Hematopoietic multipotent progenitor cell (in vitro differentiated cells): ENCODE results near the gene DIP2A. TPM values are rescaled to one million over a fixed set of nuclear protein-coding genes. Genes with fewer than 3 reads are reported as not detected.

Experiments
- DNase-seq, 3 donors: peaks; one replicate each; pipeline ENCODE4 v3.0.0-alpha.2; 2011 to 2015; ENCODE audit warnings: low read depth in 2 of 3, low spot score in 2 of 3
- small RNA-seq: library from RNA; depleted of rRNA; stranded (forward); fragments of <200 nt; gene quantifications from one replicate; pipeline ENCODE3, GENCODE V24; 2012
- total RNA-seq: library from RNA; depleted of rRNA; stranded (reverse); fragments of >200 nt; gene quantifications from one replicate; pipeline ENCODE4 v1.2.3, GENCODE V29; 2012

Gene DIP2A
- total RNA-seq, 1 donor = 61.7 TPM

DNA sequence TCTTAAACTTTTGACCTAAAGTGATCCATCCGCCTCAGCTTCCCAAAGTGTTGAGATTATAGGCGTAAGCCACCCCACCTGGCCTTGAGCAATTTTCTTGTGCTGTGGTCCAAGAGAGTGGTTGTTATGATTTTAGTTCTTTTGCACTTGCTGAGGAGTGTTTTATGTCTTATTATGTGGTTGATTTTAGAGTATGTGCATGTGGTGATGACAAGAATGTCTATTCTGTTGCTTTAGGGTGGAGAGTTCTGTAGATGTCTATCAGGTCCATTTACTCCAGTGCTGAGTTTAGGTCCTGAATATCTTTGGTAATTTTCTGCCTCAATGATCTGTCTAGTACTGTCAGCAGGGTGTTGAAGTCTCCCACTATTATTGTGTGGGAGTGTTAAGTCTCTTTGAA is 157.4 kb downstream of the DIP2A start:
- no peak for DNase-seq

- no peak for DNase-seq
These were observed 158.0 kb downstream of the DIP2A start for GRCh38 chr21:46616656-46617055.

DNA sequence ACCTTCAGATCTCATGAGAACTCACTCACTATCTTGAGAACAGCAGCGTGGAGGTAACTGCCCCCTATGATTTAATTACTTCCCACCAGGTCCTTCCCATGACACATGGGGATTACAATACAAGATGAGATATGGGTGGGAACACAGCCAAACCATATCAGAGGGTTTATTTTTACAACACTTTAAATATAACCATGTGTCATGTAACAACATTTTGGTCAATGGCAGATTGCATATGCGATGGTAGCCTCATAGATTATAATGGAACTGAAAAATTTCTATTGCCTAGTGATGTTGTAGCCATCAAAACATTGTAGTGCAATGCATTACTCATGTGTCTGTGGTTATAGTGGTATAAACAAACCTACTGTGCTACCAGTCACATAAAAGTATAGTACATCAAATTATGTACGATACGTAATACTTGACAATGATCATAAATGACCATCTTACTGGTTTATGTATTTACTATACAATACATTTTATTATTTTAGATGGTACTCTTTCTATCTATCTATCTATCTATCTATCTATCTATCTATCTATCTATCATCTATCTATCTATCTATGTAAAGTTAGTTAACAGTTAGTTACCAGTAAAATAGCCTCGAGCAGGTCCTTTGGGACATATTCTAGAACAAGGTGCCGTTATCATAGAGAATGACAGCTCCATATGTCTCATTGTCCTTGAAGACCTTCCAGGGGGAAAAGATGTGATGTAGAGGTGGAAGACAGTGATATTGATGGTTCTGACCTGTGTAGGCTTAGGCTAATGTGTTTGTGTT is 158.8 kb downstream of the DIP2A start:
- peak in 1 of 3 donors; percentile 16 for DNase-seq

GRCh38 chr21:46618738-46619379 is 160.2 kb downstream of the DIP2A start:
- no peak for DNase-seq

Small RNA genes lying within 50 kb of the gene (small RNA-seq; reads per million reads assigned to genes)
- not detected for gene RNU6-396P

Other genes starting within 250 kb of the DIP2A start
- 41.7 TPM for gene LSS, start 230.1 kb upstream of the DIP2A start, total RNA-seq
- 83.2 TPM for gene MCM3AP, start 173.3 kb upstream of the DIP2A start, total RNA-seq
- gene YBEY, start 172.5 kb upstream of the DIP2A start, total RNA-seq = 7.3 TPM
- gene C21orf58, start 135.0 kb upstream of the DIP2A start, total RNA-seq = 13.5 TPM
- gene PCNT, start 134.7 kb upstream of the DIP2A start, total RNA-seq = 36.9 TPM
- 0.81 TPM for gene S100B, start 146.2 kb downstream of the DIP2A start, total RNA-seq
- 181 TPM for gene PRMT2, start 176.8 kb downstream of the DIP2A start, total RNA-seq